ENCODE data around the gene TMEM217.

TMEM217 gene

DNA sequence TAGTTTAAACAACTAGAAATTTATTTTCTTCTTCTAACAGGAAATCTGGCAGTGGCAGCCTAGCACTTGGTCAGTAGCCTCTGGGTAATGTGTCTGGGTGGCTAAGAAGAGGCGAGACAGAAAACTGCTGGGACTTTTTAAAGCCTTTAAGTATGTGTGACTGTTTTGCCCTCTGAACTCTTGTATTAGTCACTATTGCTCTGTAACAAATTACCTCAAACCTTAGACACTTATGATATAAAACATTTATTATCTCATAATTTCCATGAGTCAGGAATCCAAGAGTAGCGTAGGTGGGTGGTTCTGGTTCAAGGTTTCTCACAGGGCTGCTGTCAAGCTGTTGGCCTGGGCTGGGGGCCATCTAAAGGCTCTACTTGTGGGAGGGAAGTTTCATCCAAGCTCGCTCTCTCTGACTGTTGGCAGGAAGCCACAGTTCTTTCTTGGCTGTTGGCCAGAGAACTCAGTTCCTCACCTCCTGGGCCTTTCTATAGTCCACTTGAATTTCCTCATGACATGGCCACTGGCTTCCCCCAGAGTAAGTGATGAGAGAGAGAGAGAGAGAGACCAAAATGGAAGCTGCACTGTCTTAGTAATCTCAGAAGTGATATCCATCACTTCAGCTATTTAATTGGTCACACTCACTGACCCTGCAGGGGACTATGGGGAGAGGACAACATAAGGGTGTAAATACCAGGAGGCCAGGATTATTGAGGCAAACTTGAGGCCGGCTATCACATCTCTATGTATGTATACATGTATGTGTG is 17.8 kb downstream of the TMEM217 start (continued):
- TF ChIP-seq ZNF366 (tag by site-specific recombination; conservative IDR thresholded peaks at IDR 0.05), result peak; percentile 92
- no peak for TF ChIP-seq ZNF202 (tag by site-specific recombination; IDR thresholded peaks at IDR 0.05; ENCODE audit: borderline replicate concordance)
- TF ChIP-seq ZNF777 (tag by site-specific recombination; IDR thresholded peaks at IDR 0.05; ENCODE audit: borderline replicate concordance), result no peak
- no peak for TF ChIP-seq ZSCAN16 (tag by site-specific recombination; IDR thresholded peaks at IDR 0.05)
- TF ChIP-seq ZNF544 (tag by site-specific recombination; IDR thresholded peaks at IDR 0.05), result no peak
- TF ChIP-seq, protein P1, sequence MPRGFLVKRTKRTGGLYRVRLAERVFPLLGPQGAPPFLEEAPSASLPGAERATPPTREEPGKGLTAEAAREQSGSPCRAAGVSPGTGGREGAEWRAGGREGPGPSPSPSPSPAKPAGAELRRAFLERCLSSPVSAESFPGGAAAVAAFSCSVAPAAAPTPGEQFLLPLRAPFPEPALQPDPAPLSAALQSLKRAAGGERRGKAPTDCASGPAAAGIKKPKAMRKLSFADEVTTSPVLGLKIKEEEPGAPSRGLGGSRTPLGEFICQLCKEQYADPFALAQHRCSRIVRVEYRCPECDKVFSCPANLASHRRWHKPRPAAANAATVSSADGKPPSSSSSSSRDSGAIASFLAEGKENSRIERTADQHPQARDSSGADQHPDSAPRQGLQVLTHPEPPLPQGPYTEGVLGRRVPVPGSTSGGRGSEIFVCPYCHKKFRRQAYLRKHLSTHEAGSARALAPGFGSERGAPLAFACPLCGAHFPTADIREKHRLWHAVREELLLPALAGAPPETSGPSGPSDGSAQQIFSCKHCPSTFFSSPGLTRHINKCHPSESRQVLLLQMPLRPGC (tag by site-specific recombination; IDR thresholded peaks at IDR 0.05), result peak; percentile 66; the same call in 1 of the 2 replicates
- TF ChIP-seq YY2 (tag by site-specific recombination; IDR thresholded peaks at IDR 0.05), result 0 out of 2 replicates have a peak, but pooled peaks have one; percentile 58
- TF ChIP-seq, protein P2, sequence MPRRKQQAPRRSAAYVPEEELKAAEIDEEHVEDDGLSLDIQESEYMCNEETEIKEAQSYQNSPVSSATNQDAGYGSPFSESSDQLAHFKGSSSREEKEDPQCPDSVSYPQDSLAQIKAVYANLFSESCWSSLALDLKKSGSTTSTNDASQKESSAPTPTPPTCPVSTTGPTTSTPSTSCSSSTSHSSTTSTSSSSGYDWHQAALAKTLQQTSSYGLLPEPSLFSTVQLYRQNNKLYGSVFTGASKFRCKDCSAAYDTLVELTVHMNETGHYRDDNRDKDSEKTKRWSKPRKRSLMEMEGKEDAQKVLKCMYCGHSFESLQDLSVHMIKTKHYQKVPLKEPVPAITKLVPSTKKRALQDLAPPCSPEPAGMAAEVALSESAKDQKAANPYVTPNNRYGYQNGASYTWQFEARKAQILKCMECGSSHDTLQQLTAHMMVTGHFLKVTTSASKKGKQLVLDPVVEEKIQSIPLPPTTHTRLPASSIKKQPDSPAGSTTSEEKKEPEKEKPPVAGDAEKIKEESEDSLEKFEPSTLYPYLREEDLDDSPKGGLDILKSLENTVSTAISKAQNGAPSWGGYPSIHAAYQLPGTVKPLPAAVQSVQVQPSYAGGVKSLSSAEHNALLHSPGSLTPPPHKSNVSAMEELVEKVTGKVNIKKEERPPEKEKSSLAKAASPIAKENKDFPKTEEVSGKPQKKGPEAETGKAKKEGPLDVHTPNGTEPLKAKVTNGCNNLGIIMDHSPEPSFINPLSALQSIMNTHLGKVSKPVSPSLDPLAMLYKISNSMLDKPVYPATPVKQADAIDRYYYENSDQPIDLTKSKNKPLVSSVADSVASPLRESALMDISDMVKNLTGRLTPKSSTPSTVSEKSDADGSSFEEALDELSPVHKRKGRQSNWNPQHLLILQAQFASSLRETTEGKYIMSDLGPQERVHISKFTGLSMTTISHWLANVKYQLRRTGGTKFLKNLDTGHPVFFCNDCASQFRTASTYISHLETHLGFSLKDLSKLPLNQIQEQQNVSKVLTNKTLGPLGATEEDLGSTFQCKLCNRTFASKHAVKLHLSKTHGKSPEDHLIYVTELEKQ (tag by site-specific recombination; IDR thresholded peaks at IDR 0.05; ENCODE audit: borderline replicate concordance), result peak; percentile 66; the same call in 1 of the 2 replicates
- no peak for TF ChIP-seq ZNF791 (tag by site-specific recombination; IDR thresholded peaks at IDR 0.05)
- TF ChIP-seq, protein P3, sequence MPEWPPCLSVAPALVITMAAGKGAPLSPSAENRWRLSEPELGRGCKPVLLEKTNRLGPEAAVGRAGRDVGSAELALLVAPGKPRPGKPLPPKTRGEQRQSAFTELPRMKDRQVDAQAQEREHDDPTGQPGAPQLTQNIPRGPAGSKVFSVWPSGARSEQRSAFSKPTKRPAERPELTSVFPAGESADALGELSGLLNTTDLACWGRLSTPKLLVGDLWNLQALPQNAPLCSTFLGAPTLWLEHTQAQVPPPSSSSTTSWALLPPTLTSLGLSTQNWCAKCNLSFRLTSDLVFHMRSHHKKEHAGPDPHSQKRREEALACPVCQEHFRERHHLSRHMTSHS (tag by site-specific recombination; IDR thresholded peaks at IDR 0.05), result no peak
- no peak for TF ChIP-seq ZSCAN4 (tag by site-specific recombination; IDR thresholded peaks at IDR 0.05)
- peak; percentile 30; the same call in 1 of the 2 replicates for TF ChIP-seq ZNF626 (tag by site-specific recombination; IDR thresholded peaks at IDR 0.05)
- TF ChIP-seq ZBTB26 (tag by site-specific recombination; optimal IDR thresholded peaks at IDR 0.05), result no peak
- peak; percentile 87 for TF ChIP-seq ZFHX2 (tag by site-specific recombination; conservative IDR thresholded peaks at IDR 0.05)
- TF ChIP-seq KLF9 (tag by site-specific recombination; IDR thresholded peaks at IDR 0.05; ENCODE audit: low read depth), result peak; percentile 21; the same call in 1 of the 2 replicates
- TF ChIP-seq KLF8 (tag by site-specific recombination; IDR thresholded peaks at IDR 0.05), result peak; percentile 50; the same call in 1 of the 2 replicates
- TF ChIP-seq BCL11B (tag by site-specific recombination; IDR thresholded peaks at IDR 0.05; ENCODE audit: low read depth), result no peak
- TF ChIP-seq SP3 (tag by site-specific recombination; IDR thresholded peaks at IDR 0.05), result peak; percentile 54
- TF ChIP-seq RBAK (tag by site-specific recombination; IDR thresholded peaks at IDR 0.05), result peak; percentile 85; the same call in 1 of the 2 replicates
- TF ChIP-seq WT1 (tag by site-specific recombination; IDR thresholded peaks at IDR 0.05), result no peak
- TF ChIP-seq ZNF707 (tag by site-specific recombination; IDR thresholded peaks at IDR 0.05), result no peak
- no peak for TF ChIP-seq ZNF133 (tag by site-specific recombination; IDR thresholded peaks at IDR 0.05)
- no peak for TF ChIP-seq ZNF140 (tag by site-specific recombination; IDR thresholded peaks at IDR 0.05)
- TF ChIP-seq FEZF1 (tag by site-specific recombination; IDR thresholded peaks at IDR 0.05), result no peak; the same call in 1 of the 2 replicates
- no peak for TF ChIP-seq ZNF175 (tag by site-specific recombination; IDR thresholded peaks at IDR 0.05)
- no peak for TF ChIP-seq ZNF416 (tag by site-specific recombination; IDR thresholded peaks at IDR 0.05)
- TF ChIP-seq SETDB1 (IDR thresholded peaks at IDR 0.05; ENCODE audit: insufficient read length, low read length), result no peak
- TF ChIP-seq ZNF677 (tag by site-specific recombination; IDR thresholded peaks at IDR 0.05), result no peak
- TF ChIP-seq ZSCAN18 (tag by site-specific recombination; IDR thresholded peaks at IDR 0.05), result no peak
